HL-60 (cell line): ENCODE results near the gene MT2A.
"Not testable (repeated sequence)": the region's sequence is repeated elsewhere in the genome, so short reads cannot be mapped to it uniquely, and the experiment has no call there.

Experiments used
- DNase-seq, 2 experiments: peaks; one replicate each; pipeline ENCODE4 v3.0.0-alpha.2; 2010 to 2020; ENCODE audit warnings: low read depth in 1 of 2, low spot score in 1 of 2
- H3K27ac ChIP-seq: fragments of 250-450 bp; sonication (Bioruptor Pico); replicated peaks from 2 replicates; pipeline ENCODE4 v1.5.1; 2020; ENCODE audit warnings: mild to moderate bottlenecking, moderate library complexity
- H3K27me3 ChIP-seq: fragments of 250-450 bp; sonication (Bioruptor Pico); 2 replicates; pipeline ENCODE4 v1.5.1; 2021; ENCODE audit warnings: mild to moderate bottlenecking, moderate library complexity; ENCODE audit not compliant: insufficient read depth, poor library complexity, severe bottlenecking
- H3K4me3 ChIP-seq: replicated peaks from 2 replicates; pipeline ENCODE4 v1.5.1; 2011; ENCODE audit warnings: mild to moderate bottlenecking, control low read depth, low read length; ENCODE audit not compliant: insufficient read depth
- CTCF ChIP-seq: IDR thresholded peaks from one replicate; pipeline ENCODE4 v1.5.1; 2011; ENCODE audit warnings: low read length, control low read depth, inconsistent platforms; ENCODE audit not compliant: insufficient read depth
- GABPA ChIP-seq: IDR thresholded peaks from 2 replicates; pipeline ENCODE4 v1.6.1; 2012; ENCODE audit warnings: low read depth
- POLR2AphosphoS5 ChIP-seq: IDR thresholded peaks from 2 replicates; pipeline ENCODE4 v1.6.1; 2012; ENCODE audit warnings: low read depth
- REST ChIP-seq: IDR thresholded peaks from 2 replicates; pipeline ENCODE4 v1.6.1; 2012; ENCODE audit warnings: low read depth; ENCODE audit not compliant: insufficient replicate concordance
- SPI1 ChIP-seq: IDR thresholded peaks from 2 replicates; pipeline ENCODE4 v1.6.1; 2012; ENCODE audit warnings: low read depth, mild to moderate bottlenecking, borderline replicate concordance

MT2A gene

GRCh38 chr16:56576585-56577299 lies 31.6 kb upstream of the MT2A start:
- Histone ChIP-seq H3K27me3 (peaks cover 3% of the 10 kb centered on the region), H3K4me3 (no peak overlapping the region), H3K27ac (no peak overlapping the region)
- peak; percentile 48 to 80 for DNase-seq
- peak; percentile 74 for TF ChIP-seq CTCF
- no peak for TF ChIP-seq POLR2AphosphoS5

- Histone ChIP-seq H3K4me3 (no peak overlapping the region), H3K27ac (no peak overlapping the region), H3K27me3 (peaks cover 3% of the 10 kb centered on the region)
- DNase-seq = no peak
- TF ChIP-seq GABPA = no peak
- no peak for TF ChIP-seq CTCF
Measured at GRCh38 chr16:56577300-56577625, 31.1 kb upstream of the MT2A start.

GRCh38 chr16:56580391-56581048 lies 27.9 kb upstream of the MT2A start:
- peaks cover 1% of the 10 kb centered on the region for H3K27me3 ChIP-seq
- DNase-seq = no peak
- TF ChIP-seq REST = no peak
- no peak for TF ChIP-seq POLR2AphosphoS5
- TF ChIP-seq SPI1 = no peak
- TF ChIP-seq CTCF = no peak
- no peak for TF ChIP-seq GABPA
- H3K27ac ChIP-seq = no peak overlapping the region
- H3K4me3 ChIP-seq = no peak overlapping the region

GRCh38 chr16:56582911-56583310 lies 25.5 kb upstream of the MT2A start:
- not testable (repeated sequence) for H3K27me3 ChIP-seq, H3K4me3 ChIP-seq, H3K27ac ChIP-seq, DNase-seq

GRCh38 chr16:56583351-56584168 lies 24.8 kb upstream of the MT2A start:
- Histone ChIP-seq H3K4me3 (no peak overlapping the region), H3K27ac (no peak overlapping the region), H3K27me3 (peaks cover 3% of the 10 kb centered on the region)
- no peak for DNase-seq
- TF ChIP-seq CTCF = no peak
- no peak for TF ChIP-seq SPI1
